ENCODE measurements around the gene PDE11A.
A peak's percentile ranks its signal among the peaks of the same experiment; 100 is the strongest.
"Not testable (repeated sequence)": the region's sequence is repeated elsewhere in the genome, so short reads cannot be mapped to it uniquely, and the experiment has no call there.

PDE11A gene

DNA sequence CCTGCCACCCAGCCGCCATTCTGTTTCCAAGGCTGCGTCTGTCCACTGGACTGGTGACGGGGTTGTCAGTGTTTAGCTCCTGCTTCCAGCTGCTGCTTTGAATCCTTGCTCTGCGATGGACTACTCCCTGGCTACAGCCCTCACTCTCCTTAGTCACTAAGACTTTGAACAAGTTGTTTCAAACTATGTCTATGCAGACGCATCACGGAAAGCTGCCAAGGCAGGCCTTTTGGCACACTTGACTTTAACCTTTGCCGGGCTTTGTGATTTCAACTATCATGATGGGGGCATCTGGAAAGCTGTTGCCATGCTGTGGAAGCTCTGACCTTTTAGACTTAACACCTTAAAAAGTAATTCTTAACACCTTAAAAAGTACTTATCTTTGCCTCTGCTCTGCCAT, 54.4 kb downstream of the PDE11A start:
- no peak overlapping the region for H3K4me3 ChIP-seq
- no peak overlapping the region for H3K27ac ChIP-seq

GRCh38 chr2:178016612-178017011, 56.0 kb downstream of the PDE11A start:
- Histone ChIP-seq H3K27ac (no peak overlapping the region), H3K4me3 (no peak overlapping the region)

- Histone ChIP-seq H3K4me3 (no peak overlapping the region), H3K27ac (no peak overlapping the region)
Observed at GRCh38 chr2:178012639-178013038, 59.9 kb downstream of the PDE11A start.

DNA sequence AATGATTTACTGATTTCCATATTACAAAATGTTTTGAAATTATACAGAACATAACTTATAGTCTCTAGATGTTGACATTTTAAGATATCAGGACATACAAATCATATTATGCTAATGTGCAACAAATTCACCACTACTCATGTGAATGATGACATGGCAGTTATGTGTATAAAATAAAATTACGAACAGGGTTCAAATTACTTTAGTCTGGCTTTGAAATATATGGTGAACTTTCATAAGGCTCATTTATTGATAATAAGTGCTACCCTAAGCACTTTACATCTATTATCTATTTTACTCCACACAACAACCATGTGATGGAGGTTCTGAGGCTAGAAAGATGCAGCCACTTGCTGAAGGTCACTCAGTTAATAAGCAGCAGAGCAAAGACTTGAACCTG, 62.8 kb downstream of the PDE11A start:
- H3K27ac ChIP-seq = no peak overlapping the region

DNA sequence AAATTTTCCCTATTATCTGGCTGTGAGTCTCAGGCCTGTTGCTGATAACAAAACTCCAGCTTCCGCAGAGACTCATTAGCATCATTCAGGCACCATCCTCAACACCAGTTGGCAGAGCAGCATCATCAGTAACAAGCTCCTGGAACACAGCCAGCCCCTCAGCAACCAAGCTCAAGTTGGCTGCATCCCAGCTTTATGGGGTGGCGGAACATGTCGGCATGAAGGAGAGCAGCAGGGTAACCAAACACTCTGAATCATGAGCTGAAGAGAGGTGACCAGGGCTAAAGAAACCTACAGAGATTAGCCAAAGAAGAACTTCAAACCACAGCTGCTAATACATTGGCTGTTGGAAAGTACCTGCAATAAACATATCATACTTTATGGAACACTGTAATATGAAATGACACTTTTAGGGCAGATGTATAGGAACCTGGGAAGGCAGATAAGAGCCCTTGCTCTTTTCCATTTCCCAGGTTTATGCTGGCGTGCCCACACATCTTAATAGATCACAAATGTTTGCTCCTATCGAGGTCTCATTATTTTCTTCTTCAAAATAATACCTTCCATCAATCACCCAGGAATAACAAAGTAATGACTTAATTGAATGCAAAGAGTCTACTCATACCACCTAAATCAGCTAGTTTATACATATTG, 63.8 kb downstream of the PDE11A start:
- Histone ChIP-seq H3K27ac (no peak overlapping the region), H3K4me3 (no peak overlapping the region)

More for the DNA sequence above, 62.8 kb downstream of the PDE11A start:
- no peak overlapping the region for H3K4me3 ChIP-seq

- Histone ChIP-seq H3K27ac (no peak overlapping the region), H3K4me3 (no peak overlapping the region)
Observed at GRCh38 chr2:178006710-178007109, 65.9 kb downstream of the PDE11A start.

- H3K4me3 ChIP-seq = no peak overlapping the region
Observed at GRCh38 chr2:178005756-178006155, 66.8 kb downstream of the PDE11A start.

GRCh38 chr2:178002038-178002437, 70.5 kb downstream of the PDE11A start:
- H3K4me3 ChIP-seq = no peak overlapping the region
- H3K27ac ChIP-seq = no peak overlapping the region

More at GRCh38 chr2:178005756-178006155, 66.8 kb downstream of the PDE11A start:
- H3K27ac ChIP-seq = no peak overlapping the region

DNA sequence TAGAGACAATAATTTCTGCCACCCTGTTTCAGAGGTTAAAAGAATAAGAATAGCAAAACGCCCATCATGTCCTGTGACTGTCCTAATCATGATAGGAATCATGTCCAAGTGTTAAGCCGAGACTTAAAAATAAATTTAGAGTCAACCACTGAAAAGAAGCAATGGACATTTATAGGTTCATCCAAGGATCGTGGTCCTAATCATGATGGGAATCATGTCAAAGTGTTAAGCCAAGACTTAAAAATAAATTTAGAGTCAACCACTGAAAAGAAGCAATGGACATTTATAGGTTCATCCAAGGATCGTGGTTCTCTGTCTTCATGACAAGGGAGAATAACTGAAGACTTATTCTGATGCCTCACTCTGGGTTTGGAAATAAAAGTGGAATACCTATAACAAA, 73.6 kb downstream of the PDE11A start:
- H3K4me3 ChIP-seq = no peak overlapping the region
- H3K27ac ChIP-seq = no peak overlapping the region

- Histone ChIP-seq H3K27ac (no peak overlapping the region), H3K4me3 (no peak overlapping the region)
Observed at GRCh38 chr2:177998006-177998405, 74.6 kb downstream of the PDE11A start.

- no peak overlapping the region for H3K4me3 ChIP-seq
- no peak overlapping the region for H3K27ac ChIP-seq
Observed at GRCh38 chr2:177992992-177993391, 79.6 kb downstream of the PDE11A start.

- H3K4me3 ChIP-seq = no peak overlapping the region
- no peak overlapping the region for H3K27ac ChIP-seq
Observed at GRCh38 chr2:177989029-177989885, 83.3 kb downstream of the PDE11A start.

GRCh38 chr2:177984749-177985148, 87.8 kb downstream of the PDE11A start:
- H3K4me3 ChIP-seq = no peak overlapping the region
- H3K27ac ChIP-seq = no peak overlapping the region

- Histone ChIP-seq H3K27ac (no peak overlapping the region), H3K4me3 (no peak overlapping the region)
Observed at GRCh38 chr2:177983183-177983788, 89.3 kb downstream of the PDE11A start.

- H3K4me3 ChIP-seq = peak overlapping the region in 1 of 7 experiments; percentile 16
- H3K27ac ChIP-seq = no peak overlapping the region
Observed at GRCh38 chr2:177972782-177973181, 99.8 kb downstream of the PDE11A start.

DNA sequence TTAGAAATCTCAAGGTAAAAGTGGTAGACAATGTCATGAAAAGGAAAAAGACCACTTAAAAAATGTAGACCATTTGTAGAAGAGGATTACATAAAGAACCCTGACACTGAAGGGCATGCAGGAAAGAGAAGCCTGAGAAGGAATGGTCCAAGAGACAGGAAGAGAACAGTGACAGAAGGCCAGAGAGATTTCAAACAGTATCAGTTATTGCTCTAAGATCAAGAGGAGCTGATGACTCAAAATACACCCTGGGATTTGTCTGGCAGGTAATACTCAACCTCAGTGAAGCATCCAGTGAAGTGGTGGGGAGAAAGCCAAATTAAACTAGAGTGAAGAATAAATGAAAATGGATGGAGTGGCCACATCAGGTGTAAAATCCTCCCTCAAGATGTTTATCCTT, 100.5 kb downstream of the PDE11A start:
- Histone ChIP-seq H3K4me3 (no peak overlapping the region), H3K27ac (no peak overlapping the region)

- H3K27ac ChIP-seq = no peak overlapping the region
- H3K4me3 ChIP-seq = no peak overlapping the region
Observed at GRCh38 chr2:177970670-177971454, 101.7 kb downstream of the PDE11A start.

DNA sequence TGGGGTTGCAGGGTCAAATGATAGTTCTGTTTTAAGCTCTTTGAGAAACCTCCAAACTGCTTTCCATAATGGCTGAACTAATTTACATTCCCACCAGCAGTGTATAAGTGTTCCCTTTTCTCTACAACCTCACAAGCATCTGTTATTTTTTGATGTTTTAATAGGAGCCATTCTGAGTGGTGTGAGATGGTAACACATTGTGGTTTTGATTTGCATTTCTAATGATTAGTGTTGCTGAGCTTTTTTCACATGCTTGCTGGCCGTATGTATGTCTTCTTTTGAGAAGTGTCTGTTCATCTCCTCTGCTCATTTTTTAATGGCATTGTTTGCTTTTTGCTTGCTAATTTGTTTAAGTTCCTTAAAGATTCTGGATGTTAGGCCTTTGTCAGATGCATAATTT, 107.7 kb downstream of the PDE11A start:
- Histone ChIP-seq H3K27ac (no peak overlapping the region), H3K4me3 (no peak overlapping the region)

GRCh38 chr2:177952151-177952550, 120.4 kb downstream of the PDE11A start:
- no peak overlapping the region for H3K4me3 ChIP-seq
- no peak overlapping the region for H3K27ac ChIP-seq

DNA sequence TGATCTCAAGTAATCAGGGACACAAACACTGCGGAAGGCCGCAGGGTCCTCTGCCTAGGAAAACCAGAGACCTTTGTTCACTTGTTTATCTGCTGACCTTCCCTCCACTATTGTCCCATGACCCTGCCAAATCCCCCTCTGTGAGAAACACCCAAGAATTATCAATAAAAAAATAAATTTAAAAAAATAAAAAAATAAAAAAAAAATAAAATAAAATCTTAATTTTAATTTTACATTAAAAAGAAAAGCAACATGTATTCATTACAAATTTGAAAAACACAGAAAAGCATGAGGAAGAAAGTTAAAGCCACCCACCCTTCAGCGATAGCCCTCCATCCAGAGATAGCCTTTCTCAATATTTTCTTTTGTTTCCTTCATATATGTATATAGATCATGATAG, 125.0 kb downstream of the PDE11A start:
- not testable (repeated sequence) for H3K27ac ChIP-seq, H3K4me3 ChIP-seq

All from skin epidermis (tissue), 12 donors.